ENCODE measurements around the gene GATAD2A.

DNA sequence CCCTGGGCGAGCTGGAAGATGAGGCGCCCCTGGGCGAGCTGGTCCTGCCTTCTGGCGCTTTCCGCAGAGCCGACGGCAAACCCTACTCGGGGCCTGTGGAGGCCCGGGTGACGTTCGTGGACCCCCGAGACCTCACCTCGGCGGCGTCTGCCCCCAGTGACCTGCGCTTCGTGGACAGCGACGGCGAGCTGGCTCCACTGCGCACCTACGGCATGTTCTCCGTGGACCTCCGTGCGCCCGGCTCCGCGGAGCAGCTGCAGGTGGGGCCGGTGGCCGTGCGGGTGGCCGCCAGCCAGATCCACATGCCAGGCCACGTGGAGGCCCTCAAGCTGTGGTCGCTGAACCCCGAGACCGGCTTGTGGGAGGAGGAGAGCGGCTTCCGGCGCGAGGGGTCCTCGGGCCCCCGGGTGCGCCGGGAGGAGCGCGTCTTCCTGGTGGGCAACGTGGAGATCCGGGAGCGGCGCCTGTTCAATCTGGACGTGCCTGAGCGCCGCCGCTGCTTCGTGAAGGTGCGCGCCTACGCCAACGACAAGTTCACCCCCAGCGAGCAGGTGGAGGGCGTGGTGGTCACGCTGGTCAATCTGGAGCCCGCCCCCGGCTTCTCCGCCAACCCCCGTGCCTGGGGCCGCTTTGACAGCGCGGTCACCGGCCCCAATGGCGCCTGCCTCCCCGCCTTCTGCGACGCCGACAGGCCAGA is 138.9 kb downstream of the GATAD2A start:
- no peak for TF ChIP-seq ZNF34 (CRISPR knock-in tag; IDR thresholded peaks at IDR 0.05; ENCODE audit: borderline replicate concordance)
- TF ChIP-seq CREB1 (IDR thresholded peaks at IDR 0.05) = no peak
- no peak for TF ChIP-seq CREB1 (CRISPR knock-in tag; IDR thresholded peaks at IDR 0.05)
- TF ChIP-seq ZC3H13 (CRISPR knock-in tag; IDR thresholded peaks at IDR 0.05) = no peak
- no peak for TF ChIP-seq ETV6 (CRISPR knock-in tag; conservative IDR thresholded peaks at IDR 0.05)
